Measurements from ENCODE around the gene RABGEF1. TPM values are rescaled to one million over a fixed set of nuclear protein-coding genes. Genes with fewer than 3 reads are reported as not detected.

The RABGEF1 gene
- total and polyA plus RNA-seq, 2 of the 8 experiments (the other 6 are each of a cell fraction or from before 2014, with no cell fraction given), result 10.2 to 18.0 TPM

- 95% methylated on average over 9 of the region's 9 CpGs; no CpG with 5 or more reads in 1 of the 2 experiments for WGBS, 2 experiments (ENCODE audit: extremely low coverage in 1 of 2, insufficient coverage in 1 of 2, insufficient read length in 1 of 2, insufficient replicate concordance in 2 of 2, low coverage in 1 of 2, low lambda C conversion rate in 2 of 2, missing lambda C conversion rate in 1 of 2)
- no peak for FAIRE-seq
- H2AFZ ChIP-seq (ENCODE audit: low read length), result no peak overlapping the region
- no peak overlapping the region for H2BK15ac ChIP-seq (ENCODE audit: low read length)
- H3K23me2 ChIP-seq (ENCODE audit: low read depth, low read length), result no peaks in the 10 kb centered on the region
- peaks cover 0 to 24% (median 11%) of the 10 kb centered on the region in 4 experiments; a peak in 5 of 8 replicates for H3K36me3 ChIP-seq (ENCODE audit: control insufficient read depth in 2 of 4, insufficient read depth in 4 of 4, low read length in 3 of 4)
- H3K18ac ChIP-seq (ENCODE audit: extremely low read depth, low read length), result no peak overlapping the region
- no peak overlapping the region for H3K4me2 ChIP-seq (ENCODE audit: insufficient read depth in 1 of 2, low read depth in 2 of 2, low read length in 2 of 2)
- no peaks in the 10 kb centered on the region for H3K4me1 ChIP-seq (replicated peaks in 1 of 4; ENCODE audit: control insufficient read depth in 3 of 4, insufficient read depth in 4 of 4, low read length in 3 of 4)
- no peak overlapping the region for H4K91ac ChIP-seq (replicated peaks; ENCODE audit: insufficient read length, low read length)
- H4K8ac ChIP-seq (ENCODE audit: extremely low read depth, insufficient read depth, low read length), result no peak overlapping the region
- H3K9ac ChIP-seq (replicated peaks in 1 of 4; ENCODE audit: extremely low read depth in 1 of 4, low read depth in 3 of 4, low read length in 3 of 4), result no peak overlapping the region
- no peak overlapping the region for H2BK5ac ChIP-seq (ENCODE audit: low read depth, low read length)
- H3K27ac ChIP-seq (ENCODE audit: low read depth, low read length), result no peak overlapping the region
- ChIA-PET POLR2A (ENCODE audit: partially characterized antibody) (interaction anchor here (0.7 kb wide), 1 partner anchor 9 kb away, joined by 3 read pairs; no protein-coding TSS in a partner anchor), CTCF (ENCODE audit: partially characterized antibody) (no interaction called here)
- H2BK20ac ChIP-seq (ENCODE audit: low read length), result no peak overlapping the region
- peaks cover 0 to 22% of the 10 kb centered on the region in 2 experiments; a peak in 2 of 4 replicates for H3K79me2 ChIP-seq (ENCODE audit: control insufficient read depth in 1 of 2, insufficient read depth in 2 of 2, low read length in 2 of 2)
- H3K14ac ChIP-seq (ENCODE audit: insufficient read length), result no peak overlapping the region
- H2BK120ac ChIP-seq (replicated peaks; ENCODE audit: low read depth, low read length), result no peak overlapping the region
- no peak overlapping the region for H3K23ac ChIP-seq (ENCODE audit: insufficient read length)
- H2AK5ac ChIP-seq (ENCODE audit: low read depth, low read length), result no peak overlapping the region
- H3K27me3 ChIP-seq (replicated peaks in 1 of 4; ENCODE audit: control insufficient read depth in 3 of 4, extremely low read depth in 1 of 4, insufficient read depth in 3 of 4, low read length in 3 of 4), result no peaks in the 10 kb centered on the region
- H3K9me3 ChIP-seq (ENCODE audit: insufficient read depth in 2 of 2, low read depth in 1 of 2, low read length in 1 of 2), result no peaks in the 10 kb centered on the region
- no peak overlapping the region for H2BK12ac ChIP-seq (ENCODE audit: low read depth, low read length)
- H4K5ac ChIP-seq (ENCODE audit: insufficient read length, low read depth, low read length), result no peak overlapping the region
- peaks cover 0 to 1% of the 10 kb centered on the region in 2 experiments for H4K20me1 ChIP-seq (replicated peaks in 1 of 2; ENCODE audit: control insufficient read depth in 1 of 2, insufficient read depth in 2 of 2, low read length in 2 of 2)
- H3K56ac ChIP-seq (replicated peaks; ENCODE audit: insufficient read length, low read depth, low read length), result no peak overlapping the region
- no peak overlapping the region for H3K4me3 ChIP-seq (ENCODE audit: extremely low read depth in 1 of 4, insufficient read depth in 2 of 4, low read depth in 3 of 4, low read length in 4 of 4)
- DNase-seq (ENCODE audit: low read depth in 1 of 2, low spot score in 2 of 2), result no peak
- H3K4ac ChIP-seq (replicated peaks; ENCODE audit: insufficient read length, low read depth, low read length), result no peak overlapping the region
- H3K79me1 ChIP-seq (ENCODE audit: low read depth, low read length), result peaks cover 2% of the 10 kb centered on the region
- no peak for TF ChIP-seq SP4 (IDR thresholded peaks at IDR 0.05; ENCODE audit: low read length)
- no peak for TF ChIP-seq FOSL1 (IDR thresholded peaks at IDR 0.05; ENCODE audit: insufficient read depth, low read depth, low read length)
- TF ChIP-seq ASH2L (IDR thresholded peaks at IDR 0.05; ENCODE audit: low read length), result no peak
- TF ChIP-seq POU5F1 (IDR thresholded peaks at IDR 0.05; ENCODE audit: low read depth, low read length), result no peak
- no peak for TF ChIP-seq KDM4A (IDR thresholded peaks at IDR 0.05; ENCODE audit: low read depth, low read length, severe bottlenecking)
- TF ChIP-seq TAF7 (optimal IDR thresholded peaks at IDR 0.05; ENCODE audit: borderline replicate concordance, low read depth, low read length), result no peak
- no peak for TF ChIP-seq EZH2 (IDR thresholded peaks at IDR 0.05; ENCODE audit: low read depth, low read length, severe bottlenecking)
- no peak for TF ChIP-seq RXRA (IDR thresholded peaks at IDR 0.05; ENCODE audit: insufficient read depth, low read depth, low read length)
- no peak for TF ChIP-seq CHD1 (IDR thresholded peaks at IDR 0.05; ENCODE audit: low read depth, low read length)
- TF ChIP-seq HDAC6 (IDR thresholded peaks at IDR 0.05; ENCODE audit: low read depth, low read length), result no peak
- TF ChIP-seq JUN (IDR thresholded peaks at IDR 0.05; ENCODE audit: low read depth, low read length), result no peak
- no peak for TF ChIP-seq NANOG (IDR thresholded peaks at IDR 0.05; ENCODE audit: insufficient read depth, low read depth, low read length, poor library complexity, severe bottlenecking)
- TF ChIP-seq SIN3A (conservative IDR thresholded peaks at IDR 0.05 in 1 of 2, IDR thresholded peaks at IDR 0.05 in 1 of 2; ENCODE audit: low read depth in 1 of 2, low read length in 2 of 2), result no peak
These were observed 31.3 kb downstream of the RABGEF1 start for GRCh38 chr7:66771795-66772194.
